Liver (tissue), 3 donors: ENCODE results near the gene TEX9.

Experiments
- ATF3 ChIP-seq: IDR thresholded peaks from 2 replicates; pipeline ENCODE4 v1.6.1; 2016; ENCODE audit warnings: antibody characterized with exemption
- CTCF ChIP-seq: fragments of 150-350 bp; IDR thresholded peaks from 2 replicates; pipeline ENCODE4 v1.5.1; 2017; ENCODE audit warnings: improper control_type of control experiment, low read depth, low read length; ENCODE audit not compliant: missing input control
- GABPA ChIP-seq, 2 donors: IDR thresholded peaks in 1 of 2; conservative IDR thresholded peaks in 1 of 2; 2 replicates each; pipeline ENCODE4 v1.6.1; 2016; ENCODE audit warnings: antibody characterized with exemption in 2 of 2, mild to moderate bottlenecking in 1 of 2, moderate library complexity in 1 of 2
- JUND ChIP-seq, 2 donors: IDR thresholded peaks; 2 replicates each; pipeline ENCODE4 v1.6.1; 2016; ENCODE audit warnings: antibody characterized with exemption in 2 of 2
- NR2F2 ChIP-seq: IDR thresholded peaks from 2 replicates; pipeline ENCODE4 v1.6.1; 2016; ENCODE audit warnings: antibody characterized with exemption
- RAD21 ChIP-seq, 2 donors: IDR thresholded peaks; 2 replicates each; pipeline ENCODE4 v1.6.1; 2016; ENCODE audit warnings: antibody characterized with exemption in 2 of 2, mild to moderate bottlenecking in 2 of 2
- REST ChIP-seq: IDR thresholded peaks from 2 replicates; pipeline ENCODE4 v1.6.1; 2016; ENCODE audit warnings: antibody characterized with exemption, mild to moderate bottlenecking
- RXRA ChIP-seq, 2 donors: IDR thresholded peaks; 2 replicates each; pipeline ENCODE4 v1.6.1; 2017 to 2018; ENCODE audit warnings: antibody characterized with exemption in 2 of 2, mild to moderate bottlenecking in 1 of 2
- SP1 ChIP-seq: IDR thresholded peaks from 2 replicates; pipeline ENCODE4 v1.6.1; 2018; ENCODE audit warnings: antibody characterized with exemption, mild to moderate bottlenecking
- TAF1 ChIP-seq: conservative IDR thresholded peaks from 2 replicates; pipeline ENCODE4 v1.6.1; 2016; ENCODE audit warnings: antibody characterized with exemption, mild to moderate bottlenecking
- YY1 ChIP-seq: IDR thresholded peaks from 2 replicates; pipeline ENCODE4 v1.6.1; 2016; ENCODE audit warnings: antibody characterized with exemption, mild to moderate bottlenecking
- ZBTB33 ChIP-seq: IDR thresholded peaks from 2 replicates; pipeline ENCODE4 v1.6.1; 2016; ENCODE audit warnings: antibody characterized with exemption
- donor health status: healthy.
- donor health status: healthy.

DNA sequence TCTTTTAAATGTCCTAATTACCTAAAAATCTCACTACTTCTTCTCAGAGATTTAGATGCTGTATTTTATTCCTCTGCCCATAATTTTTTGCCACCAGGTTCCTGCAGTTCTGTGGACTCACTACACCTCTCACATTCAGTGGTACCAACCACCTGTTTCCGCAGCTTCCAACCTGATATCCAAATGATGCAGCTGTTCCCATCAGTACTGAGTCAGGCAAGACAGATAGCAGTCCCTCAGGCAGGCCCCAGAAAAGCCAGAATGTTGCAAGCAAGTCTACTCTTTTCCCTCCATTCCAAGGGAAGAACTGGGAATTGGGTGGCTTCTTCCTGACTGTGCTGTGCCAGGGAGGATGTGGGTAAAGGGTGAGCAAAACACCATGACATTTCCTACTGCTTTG is 60.8 kb downstream of the TEX9 start:
- no peak for TF ChIP-seq CTCF
- TF ChIP-seq JUND (IDR thresholded peaks at IDR 0.05): no peak
- TF ChIP-seq GABPA (IDR thresholded peaks at IDR 0.05 in 1 of 2, conservative IDR thresholded peaks at IDR 0.05 in 1 of 2): no peak
- no peak for TF ChIP-seq RAD21 (IDR thresholded peaks at IDR 0.05)
- TF ChIP-seq ZBTB33: no peak
- TF ChIP-seq ATF3: no peak
- TF ChIP-seq SP1: no peak
- TF ChIP-seq TAF1: no peak
- no peak for TF ChIP-seq NR2F2
- TF ChIP-seq RXRA (IDR thresholded peaks at IDR 0.05): no peak
- TF ChIP-seq REST: no peak
- TF ChIP-seq YY1: no peak
